ENCODE data around the gene PADI6. TPM values are rescaled to one million over a fixed set of nuclear protein-coding genes. Genes with fewer than 3 reads are reported as not detected.

The PADI6 gene
- total RNA-seq, 4 donors from 2014 or later, result not detected

DNA sequence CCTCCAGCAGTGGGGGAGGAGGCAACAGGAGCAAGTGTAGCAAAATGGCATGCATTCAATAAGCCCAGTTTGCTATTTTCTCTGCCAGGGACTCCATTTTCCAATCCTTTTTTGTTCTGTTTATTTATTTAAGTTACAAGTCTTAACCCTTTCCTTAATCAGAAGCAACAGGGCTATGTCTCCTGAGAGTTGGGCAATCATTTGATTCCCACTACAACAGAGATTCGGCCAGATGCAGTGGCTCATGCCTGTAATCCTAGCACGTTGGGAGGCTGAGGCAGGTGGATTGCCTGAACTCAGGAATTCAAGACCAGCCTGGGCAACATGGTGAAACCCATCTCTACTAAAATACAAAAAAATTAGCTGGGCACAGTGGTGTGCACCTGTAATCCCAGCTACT lies 42.0 kb downstream of the PADI6 start:
- Histone ChIP-seq H3K36me3 (peaks cover 0 to 100% of the 10 kb centered on the region in 2 donors), H3K9me3 (no peaks in the 10 kb centered on the region), H3K27me3 (no peaks in the 10 kb centered on the region), H3K4me3 (no peak overlapping the region), H3K4me1 (no peaks in the 10 kb centered on the region), H3K27ac (no peak overlapping the region)
- no peak for ATAC-seq
- 70 to 86% methylated on average over 1 to 2 of the region's 2 CpGs for WGBS, 2 donors (ENCODE audit: low coverage in 1 of 2)
- TF ChIP-seq POLR2A (IDR thresholded peaks at IDR 0.05), result no peak
- no peak for TF ChIP-seq EP300 (IDR thresholded peaks at IDR 0.05)
- TF ChIP-seq POLR2AphosphoS5 (IDR thresholded peaks at IDR 0.05), result no peak
- TF ChIP-seq, protein P1, sequence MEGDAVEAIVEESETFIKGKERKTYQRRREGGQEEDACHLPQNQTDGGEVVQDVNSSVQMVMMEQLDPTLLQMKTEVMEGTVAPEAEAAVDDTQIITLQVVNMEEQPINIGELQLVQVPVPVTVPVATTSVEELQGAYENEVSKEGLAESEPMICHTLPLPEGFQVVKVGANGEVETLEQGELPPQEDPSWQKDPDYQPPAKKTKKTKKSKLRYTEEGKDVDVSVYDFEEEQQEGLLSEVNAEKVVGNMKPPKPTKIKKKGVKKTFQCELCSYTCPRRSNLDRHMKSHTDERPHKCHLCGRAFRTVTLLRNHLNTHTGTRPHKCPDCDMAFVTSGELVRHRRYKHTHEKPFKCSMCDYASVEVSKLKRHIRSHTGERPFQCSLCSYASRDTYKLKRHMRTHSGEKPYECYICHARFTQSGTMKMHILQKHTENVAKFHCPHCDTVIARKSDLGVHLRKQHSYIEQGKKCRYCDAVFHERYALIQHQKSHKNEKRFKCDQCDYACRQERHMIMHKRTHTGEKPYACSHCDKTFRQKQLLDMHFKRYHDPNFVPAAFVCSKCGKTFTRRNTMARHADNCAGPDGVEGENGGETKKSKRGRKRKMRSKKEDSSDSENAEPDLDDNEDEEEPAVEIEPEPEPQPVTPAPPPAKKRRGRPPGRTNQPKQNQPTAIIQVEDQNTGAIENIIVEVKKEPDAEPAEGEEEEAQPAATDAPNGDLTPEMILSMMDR (IDR thresholded peaks at IDR 0.05), result no peak

DNA sequence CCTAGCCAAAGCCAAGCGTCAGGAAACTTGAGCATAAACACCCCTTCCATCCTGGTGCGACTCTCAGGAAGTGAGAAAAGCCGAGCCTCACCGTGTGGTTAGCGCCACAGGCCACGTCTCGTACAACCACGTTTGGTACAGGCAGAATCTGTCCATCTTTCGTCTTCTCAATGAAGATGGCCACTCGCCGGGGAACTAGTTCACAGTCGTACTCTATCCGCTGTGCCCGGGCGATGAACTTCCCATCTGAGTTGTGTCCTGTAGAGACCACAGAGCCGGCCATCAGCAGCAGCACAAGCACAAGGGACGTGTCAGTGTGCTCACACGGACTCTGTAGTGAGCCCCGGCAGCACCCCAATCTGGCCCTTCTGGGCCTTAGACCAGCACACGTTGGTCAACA lies 44.4 kb downstream of the PADI6 start:
- Histone ChIP-seq H3K4me3 (no peak overlapping the region), H3K36me3 (peaks cover 0 to 95% of the 10 kb centered on the region in 2 donors), H3K9me3 (no peaks in the 10 kb centered on the region), H3K27ac (no peak overlapping the region), H3K27me3 (no peaks in the 10 kb centered on the region), H3K4me1 (peaks cover 0 to 9% (median 0%) of the 10 kb centered on the region in 3 donors)
- WGBS, 2 donors (ENCODE audit: low coverage in 1 of 2), result 91% methylated on average over 17 of the region's 20 CpGs; no CpG with 5 or more reads in 1 of the 2 donors
- no peak for ATAC-seq
- TF ChIP-seq EP300 (IDR thresholded peaks at IDR 0.05), result no peak
- no peak for TF ChIP-seq POLR2AphosphoS5 (IDR thresholded peaks at IDR 0.05)
- TF ChIP-seq, protein P1 (IDR thresholded peaks at IDR 0.05), result no peak
- TF ChIP-seq POLR2A (IDR thresholded peaks at IDR 0.05), result no peak

DNA sequence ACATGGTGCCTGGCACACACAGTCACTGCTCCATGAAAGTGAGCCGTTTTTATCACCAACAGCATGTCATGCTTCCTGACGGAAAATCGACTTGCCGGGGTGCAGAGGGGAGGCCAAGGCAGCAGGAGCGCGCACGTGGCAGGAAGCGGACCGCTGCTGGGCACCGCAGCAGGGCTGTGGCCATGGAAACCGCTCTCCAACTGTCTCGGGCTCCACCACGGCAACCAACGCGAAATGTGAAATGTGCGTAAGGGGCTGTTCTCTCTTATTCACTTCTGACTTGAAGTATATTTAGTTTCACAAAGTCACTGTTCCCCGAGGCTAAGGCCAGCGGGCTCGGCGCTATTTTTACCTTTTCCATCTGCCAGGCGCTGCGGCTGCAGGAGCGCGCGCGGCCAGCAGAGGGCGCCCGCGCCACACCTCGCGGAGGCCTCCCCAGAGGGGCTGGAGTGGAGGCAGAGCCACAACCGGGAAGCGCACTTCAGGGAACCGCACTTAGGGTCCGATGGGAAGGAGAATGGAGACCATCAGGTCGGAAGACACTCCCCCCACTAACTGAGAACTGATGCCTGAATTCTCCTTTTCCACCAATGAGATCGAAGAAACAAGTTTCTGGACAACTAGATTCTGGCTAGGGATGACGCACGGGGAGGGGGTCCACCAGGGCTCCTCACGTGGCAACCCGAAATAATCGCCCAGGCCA lies 47.8 kb downstream of the PADI6 start:
- no peak for TF ChIP-seq EP300 (IDR thresholded peaks at IDR 0.05)
- TF ChIP-seq, protein P1 (IDR thresholded peaks at IDR 0.05), result peak in 3 of 4 experiments; percentile 96 to 99 (median 99)
- no peak for TF ChIP-seq POLR2A (IDR thresholded peaks at IDR 0.05)
- peak; percentile 6 for TF ChIP-seq POLR2AphosphoS5 (IDR thresholded peaks at IDR 0.05)
- H3K27ac ChIP-seq, result no peak overlapping the region
- H3K9me3 ChIP-seq, result no peaks in the 10 kb centered on the region
- no peaks in the 10 kb centered on the region for H3K27me3 ChIP-seq
- peak; percentile 85 for ATAC-seq
- H3K4me1 ChIP-seq, result peaks cover 0 to 29% (median 0%) of the 10 kb centered on the region in 3 donors
- H3K4me3 ChIP-seq, result no peak overlapping the region
- peaks cover 0 to 95% of the 10 kb centered on the region in 2 donors for H3K36me3 ChIP-seq
- WGBS, 2 donors (ENCODE audit: low coverage in 1 of 2), result 22 to 66% methylated on average over 7 to 18 of the region's 42 CpGs

DNA sequence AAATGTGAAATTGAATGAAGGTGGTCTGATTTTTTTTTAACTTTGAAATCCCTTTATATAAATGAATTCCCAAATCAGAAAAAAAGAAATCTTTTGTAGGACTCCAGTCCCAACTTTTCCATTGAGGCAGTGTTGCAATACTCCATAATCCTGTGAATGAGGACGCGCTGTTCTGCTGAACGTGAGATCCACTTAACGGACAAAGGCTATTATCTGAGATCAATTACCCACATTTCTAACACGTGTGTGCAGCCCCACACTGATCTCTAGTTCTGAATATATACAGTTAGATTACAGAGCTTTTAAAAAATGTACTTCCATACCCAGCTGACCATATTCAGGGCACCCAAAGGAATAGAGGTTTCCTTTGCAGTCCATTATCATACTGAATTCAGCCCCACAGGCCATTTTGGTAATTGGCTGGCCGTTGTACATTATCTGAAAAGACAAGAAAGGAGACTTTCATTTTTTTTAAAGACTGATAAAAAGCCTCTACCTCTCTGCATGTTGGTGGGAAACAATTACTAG lies 48.5 kb downstream of the PADI6 start:
- Histone ChIP-seq H3K4me1 (peaks cover 0 to 31% (median 0%) of the 10 kb centered on the region in 3 donors), H3K4me3 (no peak overlapping the region), H3K27ac (no peak overlapping the region), H3K36me3 (peaks cover 0 to 95% of the 10 kb centered on the region in 2 donors), H3K9me3 (no peaks in the 10 kb centered on the region), H3K27me3 (no peaks in the 10 kb centered on the region)
- ATAC-seq, result no peak
- TF ChIP-seq POLR2A (IDR thresholded peaks at IDR 0.05), result no peak
- no peak for TF ChIP-seq EP300 (IDR thresholded peaks at IDR 0.05)
- TF ChIP-seq POLR2AphosphoS5 (IDR thresholded peaks at IDR 0.05), result no peak
- TF ChIP-seq, protein P1 (IDR thresholded peaks at IDR 0.05), result no peak
- WGBS, 2 donors (ENCODE audit: low coverage in 1 of 2), result 71 to 79% methylated on average over 3 to 6 of the region's 6 CpGs

DNA sequence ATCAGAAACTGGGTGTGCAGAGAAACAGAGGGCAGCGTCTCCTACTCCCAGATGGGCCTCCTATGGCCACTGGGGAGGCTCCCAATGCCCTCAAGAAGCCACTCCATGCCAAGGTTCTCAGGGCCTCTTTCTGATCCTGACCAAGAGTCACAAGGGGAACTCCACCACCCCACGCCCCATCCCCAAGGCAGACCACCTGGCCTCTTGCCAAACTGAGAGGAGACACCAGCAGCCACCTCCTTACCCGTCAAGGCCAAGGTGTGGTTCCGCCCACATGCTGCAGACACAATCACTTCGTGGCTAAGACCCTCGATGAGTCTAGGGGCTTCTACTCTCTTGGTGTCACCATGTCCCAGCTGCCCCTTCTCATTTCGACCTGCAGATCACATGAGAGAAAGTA lies 50.5 kb downstream of the PADI6 start:
- peaks cover 0 to 31% (median 0%) of the 10 kb centered on the region in 3 donors for H3K4me1 ChIP-seq
- no peak overlapping the region for H3K27ac ChIP-seq
- no peak for TF ChIP-seq POLR2AphosphoS5 (IDR thresholded peaks at IDR 0.05)
- TF ChIP-seq EP300 (IDR thresholded peaks at IDR 0.05), result no peak
- no peak for TF ChIP-seq POLR2A (IDR thresholded peaks at IDR 0.05)
- TF ChIP-seq, protein P1 (IDR thresholded peaks at IDR 0.05), result no peak
- WGBS, 2 donors (ENCODE audit: low coverage in 1 of 2), result 67% methylated on average over 3 of the region's 7 CpGs; no CpG with 5 or more reads in 1 of the 2 donors
- H3K9me3 ChIP-seq, result no peaks in the 10 kb centered on the region
- no peak overlapping the region for H3K4me3 ChIP-seq
- ATAC-seq, result no peak
- peaks cover 0 to 93% of the 10 kb centered on the region in 2 donors for H3K36me3 ChIP-seq
- no peaks in the 10 kb centered on the region for H3K27me3 ChIP-seq

Data from gastroesophageal sphincter (tissue), 4 donors.